ENCODE results near the gene CDH3. TPM values are rescaled to one million over a fixed set of nuclear protein-coding genes. Genes with fewer than 3 reads are reported as not detected.
A peak's percentile ranks its signal among the peaks of the same experiment; 100 is the strongest.

Gene CDH3
- total RNA-seq, 2 donors from 2014 or later, result 79.6 to 88.1 TPM

- peaks cover 32% of the 10 kb centered on the region for H3K27me3 ChIP-seq (ENCODE audit: control insufficient read depth, insufficient read depth, low read length, poor library complexity, severe bottlenecking)
- Mint-ChIP-seq H3K27me3 (ENCODE audit: insufficient read depth) (no peaks in the 10 kb centered on the region), H3K9me3 (no peaks in the 10 kb centered on the region), H3K4me3 (peak overlapping the region; percentile 89), H3K36me3 (ENCODE audit: low read depth) (no peaks in the 10 kb centered on the region), H3K4me1 (peaks cover 34% of the 10 kb centered on the region), H3K27ac (no peak overlapping the region)
- no peaks in the 10 kb centered on the region for H3K9me3 ChIP-seq (ENCODE audit: control insufficient read depth, low read length)
- WGBS, 2 experiments (ENCODE audit: insufficient coverage in 1 of 2, insufficient read length in 1 of 2), result 90 to 97% methylated on average over 8 to 12 of the region's 12 CpGs
- TF ChIP-seq, protein P1, sequence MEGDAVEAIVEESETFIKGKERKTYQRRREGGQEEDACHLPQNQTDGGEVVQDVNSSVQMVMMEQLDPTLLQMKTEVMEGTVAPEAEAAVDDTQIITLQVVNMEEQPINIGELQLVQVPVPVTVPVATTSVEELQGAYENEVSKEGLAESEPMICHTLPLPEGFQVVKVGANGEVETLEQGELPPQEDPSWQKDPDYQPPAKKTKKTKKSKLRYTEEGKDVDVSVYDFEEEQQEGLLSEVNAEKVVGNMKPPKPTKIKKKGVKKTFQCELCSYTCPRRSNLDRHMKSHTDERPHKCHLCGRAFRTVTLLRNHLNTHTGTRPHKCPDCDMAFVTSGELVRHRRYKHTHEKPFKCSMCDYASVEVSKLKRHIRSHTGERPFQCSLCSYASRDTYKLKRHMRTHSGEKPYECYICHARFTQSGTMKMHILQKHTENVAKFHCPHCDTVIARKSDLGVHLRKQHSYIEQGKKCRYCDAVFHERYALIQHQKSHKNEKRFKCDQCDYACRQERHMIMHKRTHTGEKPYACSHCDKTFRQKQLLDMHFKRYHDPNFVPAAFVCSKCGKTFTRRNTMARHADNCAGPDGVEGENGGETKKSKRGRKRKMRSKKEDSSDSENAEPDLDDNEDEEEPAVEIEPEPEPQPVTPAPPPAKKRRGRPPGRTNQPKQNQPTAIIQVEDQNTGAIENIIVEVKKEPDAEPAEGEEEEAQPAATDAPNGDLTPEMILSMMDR (conservative IDR thresholded peaks at IDR 0.05), result no peak
- H3K4me1 ChIP-seq (ENCODE audit: control insufficient read depth, insufficient read depth, low read length), result peaks cover 12% of the 10 kb centered on the region
- no peak for DNase-seq
- H3K27ac ChIP-seq (ENCODE audit: low read depth, low read length), result no peak overlapping the region
- peak overlapping the region; percentile 75 for H3K4me3 ChIP-seq (ENCODE audit: low read length)
- H3K9ac ChIP-seq (ENCODE audit: extremely low read depth, low read length, poor library complexity, severe bottlenecking), result no peak overlapping the region
- no peaks in the 10 kb centered on the region for H3K36me3 ChIP-seq (ENCODE audit: control insufficient read depth, insufficient read depth, low read length)
Measured at GRCh38 chr16:68736561-68736960, 91.5 kb downstream of the CDH3 start.

DNA sequence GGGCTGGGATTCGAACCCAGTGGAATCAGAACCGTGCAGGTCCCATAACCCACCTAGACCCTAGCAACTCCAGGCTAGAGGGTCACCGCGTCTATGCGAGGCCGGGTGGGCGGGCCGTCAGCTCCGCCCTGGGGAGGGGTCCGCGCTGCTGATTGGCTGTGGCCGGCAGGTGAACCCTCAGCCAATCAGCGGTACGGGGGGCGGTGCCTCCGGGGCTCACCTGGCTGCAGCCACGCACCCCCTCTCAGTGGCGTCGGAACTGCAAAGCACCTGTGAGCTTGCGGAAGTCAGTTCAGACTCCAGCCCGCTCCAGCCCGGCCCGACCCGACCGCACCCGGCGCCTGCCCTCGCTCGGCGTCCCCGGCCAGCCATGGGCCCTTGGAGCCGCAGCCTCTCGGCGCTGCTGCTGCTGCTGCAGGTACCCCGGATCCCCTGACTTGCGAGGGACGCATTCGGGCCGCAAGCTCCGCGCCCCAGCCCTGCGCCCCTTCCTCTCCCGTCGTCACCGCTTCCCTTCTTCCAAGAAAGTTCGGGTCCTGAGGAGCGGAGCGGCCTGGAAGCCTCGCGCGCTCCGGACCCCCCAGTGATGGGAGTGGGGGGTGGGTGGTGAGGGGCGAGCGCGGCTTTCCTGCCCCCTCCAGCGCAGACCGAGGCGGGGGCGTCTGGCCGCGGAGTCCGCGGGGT, 92.1 kb downstream of the CDH3 start, which contains the start of gene CDH1:
Gene CDH1, plus strand, starts transcription at position 247 of the 684 bp plus-strand sequence. Its CDS starts 124 bp downstream, at position 371.
- H3K27ac Mint-ChIP-seq, result peak within 1 kb of the TSS; percentile 94
- Histone ChIP-seq H3K27ac (ENCODE audit: low read depth, low read length) (no peak within 1 kb of the TSS), H3K36me3 (ENCODE audit: control insufficient read depth, insufficient read depth, low read length) (no peaks in the 10 kb centered on the region), H3K9me3 (ENCODE audit: control insufficient read depth, low read length) (no peaks in the 10 kb centered on the region), H3K9ac (ENCODE audit: extremely low read depth, low read length, poor library complexity, severe bottlenecking) (no peak within 1 kb of the TSS), H3K4me1 (ENCODE audit: control insufficient read depth, insufficient read depth, low read length) (peaks cover 10% of the 10 kb centered on the region), H3K4me3 (ENCODE audit: low read length) (peak within 1 kb of the TSS; percentile 75), H3K27me3 (ENCODE audit: control insufficient read depth, insufficient read depth, low read length, poor library complexity, severe bottlenecking) (peaks cover 32% of the 10 kb centered on the region)
- no peaks in the 10 kb centered on the region for H3K36me3 Mint-ChIP-seq (ENCODE audit: low read depth)
- DNase-seq, result peak; percentile 98
- H3K4me3 Mint-ChIP-seq, result peak within 1 kb of the TSS; percentile 89
- H3K9me3 Mint-ChIP-seq, result no peaks in the 10 kb centered on the region
- WGBS, 2 experiments (ENCODE audit: insufficient coverage in 1 of 2, insufficient read length in 1 of 2), result 1 to 3% methylated on average over 16 to 57 of the region's 63 CpGs
- H3K27me3 Mint-ChIP-seq (ENCODE audit: insufficient read depth), result no peaks in the 10 kb centered on the region
- TF ChIP-seq, protein P1 (conservative IDR thresholded peaks at IDR 0.05), result no peak
- H3K4me1 Mint-ChIP-seq, result peaks cover 33% of the 10 kb centered on the region

DNA sequence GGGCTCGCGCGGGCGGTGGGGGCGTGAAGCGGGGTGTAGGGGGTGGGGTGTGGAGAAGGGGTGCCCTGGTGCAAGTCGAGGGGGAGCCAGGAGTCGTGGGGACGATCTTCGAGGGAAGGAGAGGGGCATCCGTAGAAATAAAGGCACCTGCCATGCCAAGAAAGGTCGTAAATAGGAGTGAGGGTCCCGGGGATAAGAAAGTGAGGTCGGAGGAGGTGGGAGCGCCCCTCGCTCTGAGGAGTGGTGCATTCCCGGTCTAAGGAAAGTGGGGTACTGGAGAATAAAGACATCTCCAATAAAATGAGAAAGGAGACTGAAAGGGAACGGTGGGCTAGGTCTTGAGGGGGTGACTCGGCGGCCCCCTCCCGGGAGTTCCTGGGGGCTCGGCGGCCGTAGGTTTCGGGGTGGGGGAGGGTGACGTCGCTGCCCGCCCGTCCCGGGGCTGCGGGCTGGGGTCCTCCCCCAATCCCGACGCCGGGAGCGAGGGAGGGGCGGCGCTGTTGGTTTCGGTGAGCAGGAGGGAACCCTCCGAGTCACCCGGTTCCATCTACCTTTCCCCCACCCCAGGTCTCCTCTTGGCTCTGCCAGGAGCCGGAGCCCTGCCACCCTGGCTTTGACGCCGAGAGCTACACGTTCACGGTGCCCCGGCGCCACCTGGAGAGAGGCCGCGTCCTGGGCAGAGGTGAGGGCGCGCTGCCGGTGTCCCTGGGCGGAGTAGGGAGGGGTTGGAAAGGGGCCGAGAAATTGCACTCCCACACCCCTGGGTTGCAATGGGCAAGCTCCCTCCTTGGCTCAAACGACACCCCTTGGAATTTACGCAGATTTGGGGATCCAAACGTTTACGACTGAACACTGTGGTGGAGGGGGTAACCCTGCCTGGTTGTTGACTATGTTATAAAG, 92.9 kb downstream of the CDH3 start:
- Mint-ChIP-seq H3K36me3 (ENCODE audit: low read depth) (no peaks in the 10 kb centered on the region), H3K27me3 (ENCODE audit: insufficient read depth) (no peaks in the 10 kb centered on the region), H3K27ac (peak overlapping the region; percentile 94), H3K9me3 (no peaks in the 10 kb centered on the region), H3K4me1 (peaks cover 33% of the 10 kb centered on the region), H3K4me3 (peak overlapping the region; percentile 89)
- WGBS, 2 experiments (ENCODE audit: insufficient coverage in 1 of 2, insufficient read length in 1 of 2), result 6 to 8% methylated on average over 17 to 58 of the region's 58 CpGs
- H3K27me3 ChIP-seq (ENCODE audit: control insufficient read depth, insufficient read depth, low read length, poor library complexity, severe bottlenecking), result peaks cover 32% of the 10 kb centered on the region
- DNase-seq, result peak; percentile 79
- no peak overlapping the region for H3K9ac ChIP-seq (ENCODE audit: extremely low read depth, low read length, poor library complexity, severe bottlenecking)
- no peaks in the 10 kb centered on the region for H3K36me3 ChIP-seq (ENCODE audit: control insufficient read depth, insufficient read depth, low read length)
- no peaks in the 10 kb centered on the region for H3K9me3 ChIP-seq (ENCODE audit: control insufficient read depth, low read length)
- H3K27ac ChIP-seq (ENCODE audit: low read depth, low read length), result no peak overlapping the region
- TF ChIP-seq, protein P1 (conservative IDR thresholded peaks at IDR 0.05), result peak; percentile 27
- H3K4me1 ChIP-seq (ENCODE audit: control insufficient read depth, insufficient read depth, low read length), result peaks cover 2% of the 10 kb centered on the region
- H3K4me3 ChIP-seq (ENCODE audit: low read length), result peak overlapping the region; percentile 75
